GM21360 (cell line): ENCODE measurements around the gene GPER1.
"Not testable (repeated sequence)": the region's sequence is repeated elsewhere in the genome, so short reads cannot be mapped to it uniquely, and the experiment has no call there.

Experiments
- ATAC-seq: cut with Tn5 transposase; IDR thresholded peaks from one replicate; pipeline ENCODE4 v1.9.1; 2021; ENCODE audit warnings: mild to moderate bottlenecking, moderate library complexity; ENCODE audit not compliant: unreplicated experiment

The GPER1 gene

DNA sequence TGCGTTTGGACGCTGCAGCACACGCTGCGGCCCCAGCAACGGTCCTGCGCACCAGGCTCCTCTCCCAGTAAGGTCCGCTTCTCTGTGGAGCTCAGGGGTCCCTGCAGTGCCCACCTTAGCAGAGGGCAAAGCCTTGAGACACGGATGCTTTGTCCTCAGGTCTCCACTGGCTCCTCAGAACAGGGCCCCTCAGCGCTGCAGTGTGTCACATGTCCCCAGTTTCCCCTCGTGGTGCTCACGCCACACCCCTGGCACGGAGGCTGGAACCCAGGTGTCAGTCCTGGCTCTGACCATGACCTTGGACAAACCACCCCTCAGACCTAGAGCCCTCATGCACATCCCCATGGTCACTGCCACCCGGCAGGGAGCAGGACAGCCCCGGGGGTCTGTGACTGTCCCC is 19.9 kb upstream of the GPER1 start:
- ATAC-seq, result no peak

DNA sequence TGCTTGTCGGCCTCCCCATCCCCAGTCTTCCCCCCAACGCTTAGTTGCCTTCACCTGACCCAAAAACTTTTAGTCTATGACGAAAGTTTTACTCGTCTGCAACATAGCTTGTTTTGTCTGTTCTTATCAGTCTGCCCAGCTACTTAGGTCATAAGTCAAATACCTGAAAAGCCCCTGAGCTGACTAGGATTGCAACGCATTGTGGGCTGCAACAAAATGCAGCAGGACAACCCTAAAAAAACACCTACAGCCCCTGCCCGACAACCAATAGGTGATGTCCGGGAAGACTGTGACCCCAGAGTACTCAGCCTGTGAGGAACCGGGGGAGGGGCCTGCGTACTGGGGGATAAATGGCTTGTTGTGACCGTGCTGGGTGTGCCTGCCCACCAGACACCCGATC is 19.3 kb upstream of the GPER1 start:
- ATAC-seq, result no peak

DNA sequence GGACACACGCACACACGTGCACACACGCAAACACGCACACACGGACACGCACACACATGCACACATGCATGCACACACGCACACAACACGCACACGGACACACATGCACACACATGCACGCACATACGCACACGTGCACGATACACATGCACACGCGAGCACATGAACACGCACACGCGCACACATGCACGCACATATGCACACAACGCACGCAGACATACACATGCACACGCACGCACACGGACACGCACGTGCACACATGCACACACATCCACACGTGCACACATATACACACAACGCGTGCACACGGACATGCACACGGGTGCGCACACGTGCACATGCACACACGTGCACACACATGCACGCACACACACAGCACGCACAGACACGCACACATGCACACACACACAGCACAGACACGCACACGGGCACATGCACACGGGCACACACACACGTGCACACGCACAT is 17.3 kb upstream of the GPER1 start:
- ATAC-seq, result no peak

DNA sequence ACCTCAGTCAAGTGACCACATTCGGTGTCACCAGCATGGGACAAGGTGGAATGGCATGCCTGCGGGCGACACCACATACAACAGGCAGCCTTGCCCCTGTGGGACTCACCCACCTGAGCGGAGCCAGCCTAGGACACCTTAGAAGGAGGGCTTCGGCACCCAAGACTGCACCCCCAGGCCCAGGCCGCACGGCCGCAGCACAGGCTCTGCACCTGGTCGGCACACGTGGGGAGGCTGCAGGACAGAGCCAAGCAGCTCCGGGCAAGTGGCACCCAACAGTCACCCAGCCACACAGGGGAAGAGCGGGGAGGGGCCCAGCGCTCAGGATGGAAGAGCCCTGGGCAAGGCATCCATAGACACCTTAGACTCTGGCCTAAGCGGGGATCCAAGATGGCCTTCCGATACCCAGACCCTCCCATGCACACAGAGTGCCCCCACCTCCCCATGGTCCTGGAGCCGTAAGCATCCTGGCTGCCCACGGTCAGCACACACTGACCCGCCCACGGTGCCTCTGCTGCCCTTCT is 16.1 kb upstream of the GPER1 start:
- ATAC-seq, result no peak

DNA sequence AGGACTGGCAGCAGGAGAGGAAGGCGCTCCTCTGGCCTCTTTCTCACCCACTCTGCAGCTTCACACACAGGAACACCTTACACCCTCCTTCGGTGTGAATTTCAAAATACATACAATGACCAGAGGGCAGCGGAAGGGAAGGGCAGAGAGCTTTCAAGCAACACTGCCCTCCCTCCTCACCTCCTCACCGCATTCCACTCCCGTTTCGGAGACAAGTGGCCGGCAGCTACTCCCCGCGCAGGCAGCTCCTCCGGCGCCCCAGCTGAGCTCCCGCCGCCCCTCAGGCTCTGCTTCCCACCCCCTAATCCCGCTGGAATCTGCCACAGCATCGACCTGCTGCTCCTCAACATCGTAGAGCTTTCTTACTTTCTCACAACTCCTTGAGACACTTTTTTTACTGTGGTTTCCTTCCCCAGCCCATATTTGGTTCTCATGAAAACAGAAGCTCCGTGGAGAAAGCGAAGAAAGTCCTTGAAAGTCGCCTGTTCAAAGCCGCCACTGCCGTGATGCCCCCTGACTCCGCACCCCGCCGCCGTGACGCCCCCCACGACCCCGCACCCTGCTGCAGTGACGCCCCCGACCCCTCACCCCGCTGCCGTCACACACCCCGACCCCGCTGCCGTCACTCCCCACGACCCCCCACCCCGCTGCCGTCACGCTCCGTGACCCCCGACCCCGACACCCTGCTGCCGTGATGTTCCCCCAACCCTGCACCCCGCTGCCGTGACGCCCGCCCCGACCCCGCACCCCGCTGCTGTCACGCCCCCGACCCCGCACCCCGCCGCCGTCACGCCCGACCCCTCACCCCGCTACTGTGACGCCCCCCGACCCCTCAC is 14.6 kb upstream of the GPER1 start:
- ATAC-seq, result no peak

DNA sequence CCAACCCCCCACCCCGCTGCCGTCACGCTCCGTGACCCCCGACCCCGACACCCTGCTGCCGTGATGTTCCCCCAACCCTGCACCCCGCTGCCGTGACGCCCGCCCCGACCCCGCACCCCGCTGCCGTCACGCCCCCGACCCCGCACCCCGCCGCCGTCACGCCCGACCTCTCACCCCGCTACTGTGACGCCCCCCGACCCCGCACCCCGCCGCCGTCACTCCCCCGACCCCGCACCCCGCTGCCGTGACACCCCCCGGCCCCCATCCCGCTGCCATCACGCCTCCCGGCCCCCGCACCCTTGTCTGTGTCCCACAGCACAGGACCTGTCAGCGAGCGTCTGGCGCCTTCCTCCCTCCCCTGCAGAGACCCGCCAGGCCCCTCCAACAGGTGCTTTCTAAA is 13.9 kb upstream of the GPER1 start:
- not testable (repeated sequence) for ATAC-seq

DNA sequence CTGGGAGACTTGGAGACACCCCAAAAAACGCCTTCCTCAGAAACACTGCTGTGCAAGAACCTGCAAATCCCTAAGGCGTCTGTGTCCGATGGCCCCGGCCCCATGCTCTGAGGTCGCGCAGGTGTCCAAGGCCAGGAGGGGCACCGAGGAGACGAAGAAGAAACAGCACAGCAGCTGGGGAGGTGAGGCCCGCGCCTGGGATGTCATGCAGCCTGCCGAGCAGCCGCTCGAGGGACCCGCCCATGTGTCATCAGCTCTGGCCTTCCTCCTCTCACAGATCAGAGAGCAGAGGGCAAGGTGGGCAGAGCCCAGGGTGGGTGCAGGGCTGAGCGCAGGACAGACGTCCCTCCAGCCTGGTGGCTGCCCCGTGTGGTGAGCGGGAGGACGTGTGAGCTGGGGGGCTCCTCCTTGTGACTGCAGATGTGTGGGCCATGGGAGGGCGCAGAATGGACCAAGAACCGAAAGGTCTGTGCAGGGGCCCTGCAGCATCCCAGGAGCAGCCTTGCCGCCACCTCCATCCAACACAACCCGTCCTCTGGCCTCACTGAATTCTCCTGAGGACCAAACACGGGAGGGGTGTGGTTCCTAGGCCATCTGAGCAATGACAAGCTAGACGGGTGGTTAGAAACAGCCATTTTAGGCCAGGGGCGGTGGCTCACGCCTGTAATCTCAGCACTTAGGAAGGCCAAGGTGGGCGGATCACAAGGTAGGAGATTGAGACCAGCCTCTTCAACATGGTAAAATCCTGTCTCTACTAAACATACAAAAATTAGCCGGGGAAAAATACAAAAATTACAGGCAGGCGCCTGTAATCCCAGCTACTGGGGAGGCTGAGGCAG is 13.1 kb upstream of the GPER1 start:
- no peak for ATAC-seq

DNA sequence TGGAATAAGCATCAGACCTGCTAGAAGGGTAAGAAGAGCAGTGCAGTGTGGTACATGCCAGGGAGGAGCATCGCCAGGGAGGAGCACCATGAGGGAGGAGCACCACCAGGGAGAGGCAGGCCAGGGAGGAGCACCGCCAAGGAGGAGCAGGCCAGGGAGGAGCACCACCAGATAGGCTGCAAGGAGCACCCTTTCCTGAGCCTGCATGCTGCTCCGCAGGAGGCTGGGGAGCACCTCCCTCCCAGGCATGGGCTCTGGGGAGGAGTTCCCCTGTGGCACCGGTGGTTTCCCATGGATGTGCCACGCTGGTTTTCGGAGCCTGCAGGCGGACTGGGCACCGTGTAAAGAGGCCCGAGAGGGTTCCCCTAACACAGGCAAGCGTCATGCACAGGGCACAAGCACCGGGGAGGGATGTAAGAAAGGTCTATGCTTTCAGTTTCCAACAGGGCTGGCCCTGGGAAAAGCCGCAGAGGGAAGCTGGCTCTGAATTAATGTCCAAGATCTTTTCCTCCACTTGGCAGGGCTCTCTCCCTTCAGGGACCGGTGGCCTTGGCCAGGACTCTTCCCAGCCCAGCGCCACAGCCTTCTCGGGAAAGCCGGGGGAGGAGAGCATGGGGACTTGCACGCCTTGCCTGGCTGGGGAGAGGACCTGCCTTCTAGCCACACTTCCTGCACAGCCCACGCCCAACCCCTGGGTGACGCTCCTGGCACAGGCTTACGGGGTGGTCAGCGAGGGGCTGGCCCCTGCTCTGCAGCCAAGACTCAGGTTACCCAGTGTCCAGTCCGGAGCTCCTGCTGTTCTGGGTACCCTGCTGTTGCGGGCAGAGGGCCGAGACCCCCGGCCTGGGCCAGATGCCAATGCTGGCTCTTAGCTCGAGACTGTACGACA is 11.5 kb upstream of the GPER1 start:
- no peak for ATAC-seq

DNA sequence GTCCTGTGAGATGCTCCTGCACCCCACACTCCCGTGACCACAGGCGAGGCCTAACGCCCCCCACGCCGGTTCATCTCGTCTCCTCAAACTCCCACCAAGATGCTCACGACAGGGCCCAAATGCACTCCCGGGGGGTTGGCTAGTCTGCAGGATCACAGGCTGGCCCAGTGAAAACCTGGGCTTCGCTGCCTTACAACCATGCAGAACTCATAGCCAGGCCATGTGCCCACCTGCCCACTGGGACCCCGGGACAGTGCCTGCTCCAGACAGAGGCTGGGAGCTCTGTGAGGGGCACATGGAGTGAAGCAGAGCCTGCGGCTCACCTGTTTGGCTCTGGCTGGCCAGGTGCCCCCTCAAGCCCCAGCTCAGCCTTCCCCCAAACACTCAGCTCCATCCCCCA is 9.4 kb upstream of the GPER1 start:
- ATAC-seq, result no peak

DNA sequence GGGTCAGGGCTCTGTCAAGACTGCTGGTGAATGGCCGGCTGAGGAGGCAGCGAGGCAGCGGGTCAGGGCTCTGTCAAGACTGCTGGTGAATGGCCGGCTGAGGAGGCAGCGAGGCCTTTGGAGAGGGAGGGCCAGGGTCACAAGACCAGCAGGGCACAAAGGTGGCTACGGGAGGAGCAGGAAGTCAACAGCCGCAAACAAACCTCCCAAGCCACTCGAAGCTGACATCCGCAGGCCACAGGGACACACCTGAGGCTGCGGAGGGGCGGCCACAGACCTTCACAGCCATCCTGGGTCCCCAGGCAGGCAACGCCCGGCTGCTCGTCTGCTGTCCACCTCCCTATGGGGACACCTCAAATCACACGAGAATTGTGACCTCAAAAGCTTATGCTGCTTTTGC is 8.9 kb upstream of the GPER1 start:
- no peak for ATAC-seq

DNA sequence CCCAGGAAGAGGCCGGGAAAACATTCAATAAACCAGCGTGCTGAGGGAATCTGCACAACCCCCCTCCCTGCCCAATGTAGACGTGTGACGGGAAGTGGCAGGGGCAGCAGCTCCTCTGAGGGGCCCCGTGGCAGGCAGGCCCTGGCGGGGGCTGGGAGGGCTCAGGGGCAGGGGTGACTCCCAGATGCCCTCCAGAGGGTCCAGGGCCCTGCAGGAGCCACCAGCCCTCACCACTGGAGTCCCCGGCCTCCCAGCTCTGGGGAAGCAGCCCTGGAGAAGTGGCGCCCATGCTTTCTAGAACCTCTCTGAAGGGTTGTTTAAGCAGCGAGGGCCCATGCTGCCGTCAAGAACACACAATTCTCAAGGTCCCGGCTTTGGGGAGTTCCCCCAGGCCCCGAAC is 8.4 kb upstream of the GPER1 start:
- ATAC-seq, result no peak

DNA sequence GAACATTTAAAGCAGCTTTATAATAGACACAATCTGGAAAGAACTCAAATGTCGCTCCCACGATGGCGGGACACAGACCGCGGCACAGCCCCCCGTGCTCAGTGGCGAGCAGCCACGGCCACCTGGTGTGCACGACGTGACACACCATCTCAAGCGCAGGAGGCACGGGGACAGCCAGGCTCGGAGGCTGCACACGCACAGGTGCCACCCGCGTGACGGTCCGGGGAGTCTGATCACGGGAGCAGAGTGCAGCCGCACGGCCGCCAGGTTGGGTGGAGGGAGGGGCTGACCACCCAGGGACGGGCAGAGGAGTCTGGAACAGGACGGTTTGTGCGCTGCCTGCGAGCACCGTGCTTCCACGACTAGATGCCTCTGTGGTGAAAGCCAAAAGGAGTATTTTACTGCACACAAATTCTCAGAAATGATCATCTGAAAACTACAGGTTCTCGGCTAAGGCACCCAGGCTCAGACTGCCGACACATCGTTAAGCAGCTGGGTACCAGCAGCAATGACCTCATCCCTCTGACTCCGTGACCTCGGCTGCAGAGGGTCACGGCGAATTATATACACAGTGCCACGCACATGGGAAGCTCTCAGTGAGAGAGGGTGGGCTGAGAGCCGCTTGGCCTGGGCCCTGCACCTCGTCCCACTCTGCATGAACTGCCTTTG is 7.5 kb upstream of the GPER1 start:
- no peak for ATAC-seq

DNA sequence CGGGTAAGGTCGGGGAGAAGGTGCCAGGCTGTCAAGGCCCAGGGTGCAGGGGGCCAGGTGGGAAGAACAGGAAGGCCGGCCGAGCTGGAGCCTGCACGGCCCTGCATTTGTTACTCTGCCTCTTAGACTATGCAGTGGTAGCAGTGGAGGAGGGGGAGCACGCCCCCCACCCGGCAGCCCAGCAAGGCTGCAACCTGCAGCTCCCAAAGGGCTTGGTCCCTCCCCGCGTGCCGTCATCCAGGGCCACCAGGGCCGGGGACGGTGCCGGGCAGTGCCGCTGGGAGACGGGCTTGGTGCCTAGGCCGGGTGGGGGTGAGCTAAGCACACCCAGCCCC is 7.0 kb upstream of the GPER1 start:
- ATAC-seq, result no peak

DNA sequence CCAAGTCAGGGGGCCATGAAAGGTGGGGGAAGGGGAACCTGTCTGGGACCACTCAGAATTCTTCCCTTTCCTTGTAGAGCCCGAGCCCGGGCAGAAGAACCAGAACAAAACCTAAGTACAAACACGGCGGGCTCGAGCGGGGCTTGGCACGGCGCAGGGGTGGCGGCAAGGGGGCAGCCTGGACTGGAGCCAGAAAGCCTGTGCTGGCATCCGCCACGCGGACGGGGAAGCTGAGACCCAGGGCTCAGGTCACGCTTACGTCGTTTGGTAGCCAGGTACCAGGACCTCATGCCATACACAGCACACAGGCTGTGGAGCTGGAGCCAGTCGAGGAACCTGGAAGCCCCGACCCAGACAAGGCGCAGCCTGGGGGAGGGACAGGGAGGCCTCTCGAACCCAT is 6.6 kb upstream of the GPER1 start:
- no peak for ATAC-seq

DNA sequence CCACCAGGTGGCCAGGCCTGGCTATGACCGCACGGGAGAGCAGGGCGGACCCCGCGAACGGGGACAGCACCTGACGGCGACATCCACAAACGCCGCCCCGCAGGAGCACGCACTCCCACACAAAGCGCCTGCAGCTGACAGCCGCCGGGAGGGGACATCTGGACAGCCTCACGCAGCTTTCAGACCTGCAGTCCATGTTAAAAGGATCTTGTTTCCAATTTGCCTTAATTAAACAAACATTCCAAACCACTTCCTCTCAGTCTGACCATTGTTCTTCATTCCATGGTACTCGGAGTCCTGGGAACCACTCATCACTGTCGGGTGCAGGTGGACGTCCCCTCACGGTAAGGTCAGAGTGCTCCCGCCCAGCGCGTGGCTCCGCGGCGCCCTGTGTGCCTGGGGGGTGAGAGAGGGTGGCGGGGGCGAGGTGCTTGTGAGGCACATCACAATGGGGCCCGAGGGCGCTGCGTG is 5.9 kb upstream of the GPER1 start:
- ATAC-seq, result no peak

DNA sequence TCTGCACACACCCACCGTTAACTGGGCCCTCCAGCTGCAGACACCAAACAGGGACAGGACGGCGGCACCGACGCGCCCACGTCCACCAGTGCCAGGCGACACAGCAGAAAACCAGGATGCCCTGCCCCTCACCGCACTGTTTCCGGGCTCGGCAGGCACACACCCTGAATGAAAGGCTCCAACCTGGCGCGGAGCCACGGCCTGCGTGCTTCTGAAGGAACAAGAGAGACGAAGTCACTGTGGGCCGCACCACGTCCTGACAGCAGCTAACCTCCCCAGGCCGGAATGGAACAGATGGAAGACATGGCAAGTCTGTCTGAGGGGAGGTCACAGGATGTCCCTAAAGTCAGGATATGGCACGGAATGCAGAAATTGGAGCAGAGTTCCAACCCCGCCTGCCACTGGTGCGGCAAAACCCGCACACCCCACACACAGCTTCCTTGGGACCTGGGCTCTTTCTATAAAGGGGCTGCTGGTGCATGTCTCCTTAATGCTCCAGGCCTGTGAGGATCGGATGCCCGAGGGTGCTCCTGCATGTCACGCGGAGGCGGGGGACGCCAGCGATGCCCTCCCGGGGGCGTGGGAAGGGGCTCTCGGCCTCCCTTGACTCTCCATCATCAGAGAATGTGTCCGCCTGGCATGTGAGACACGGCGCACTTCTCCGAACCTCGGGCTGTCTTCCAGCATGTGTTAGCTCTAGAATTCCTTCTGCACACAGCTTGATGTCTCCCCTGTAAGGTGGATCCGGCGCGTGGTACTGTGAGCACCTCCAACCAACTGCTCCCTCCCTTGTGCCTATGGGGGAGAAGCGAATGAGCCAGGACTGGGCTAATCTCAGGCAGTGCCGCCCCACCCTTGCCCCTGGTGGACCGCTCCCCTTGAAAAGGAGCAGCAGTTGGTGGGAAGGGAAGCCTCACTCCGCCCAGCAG is 3.9 kb upstream of the GPER1 start:
- ATAC-seq, result no peak

DNA sequence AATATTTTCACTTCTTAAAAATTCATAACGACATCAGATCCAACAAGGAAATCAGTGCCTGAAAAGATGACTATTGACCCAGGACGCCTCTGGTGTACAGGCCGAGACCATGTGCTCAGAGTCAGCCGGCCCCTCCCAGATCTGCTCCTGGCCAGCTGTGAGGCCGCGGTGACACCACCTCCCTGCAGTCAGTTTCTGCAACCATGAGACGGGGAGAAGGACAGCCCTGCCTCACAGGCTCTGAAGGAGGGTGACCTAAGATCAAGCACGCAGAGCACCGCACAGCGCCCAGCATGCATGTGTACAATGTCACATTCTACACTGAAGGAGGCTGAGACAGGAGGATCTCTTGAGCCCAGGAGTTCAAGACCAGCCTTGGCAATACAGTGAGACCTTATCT is 2.6 kb upstream of the GPER1 start:
- ATAC-seq, result no peak

DNA sequence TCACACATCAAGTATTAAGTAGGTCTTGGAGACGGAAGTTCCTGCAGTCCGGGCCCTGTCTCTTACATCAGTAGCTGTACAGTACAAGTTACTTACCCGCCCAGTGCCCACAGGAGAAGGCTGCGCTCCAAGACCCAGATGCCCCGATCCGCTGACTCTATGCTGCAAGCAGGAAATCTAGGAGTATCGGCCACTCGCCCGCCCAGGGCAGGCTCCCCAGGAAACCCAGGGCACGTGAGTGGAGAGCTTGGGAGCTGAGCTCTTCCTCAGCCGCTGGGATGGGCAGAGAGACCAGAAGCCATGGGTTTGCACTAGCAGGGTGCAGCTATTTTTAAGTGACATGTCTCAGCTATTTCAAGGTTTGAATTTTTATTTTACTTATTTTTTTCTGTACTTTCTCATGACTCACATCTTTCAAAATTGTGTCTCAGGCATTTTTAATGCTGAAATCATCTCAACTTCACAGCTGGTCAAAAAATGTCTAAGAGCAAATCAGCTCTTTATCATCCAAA is 1.9 kb upstream of the GPER1 start:
- ATAC-seq, result no peak
